ENCODE measurements around the gene ZNF423. TPM values are rescaled to one million over a fixed set of nuclear protein-coding genes. Genes with fewer than 3 reads are reported as not detected.

ZNF423 gene
- polyA plus RNA-seq, 1 experiment: 0.11 TPM

GRCh38 chr16:49578435-49579024 lies 277.4 kb downstream of the ZNF423 start:
- TF ChIP-seq CTCF (IDR thresholded peaks at IDR 0.05; ENCODE audit: low read depth, low read length): no peak
- Histone ChIP-seq H3K27ac (ENCODE audit: low read depth, low read length) (no peak overlapping the region), H3K4me3 (ENCODE audit: low read depth, low read length) (no peak overlapping the region), H3K27me3 (ENCODE audit: control insufficient read depth, insufficient read depth, low read length) (peaks cover 16% of the 10 kb centered on the region), H3K9me3 (ENCODE audit: control insufficient read depth, insufficient read depth, low read length) (no peaks in the 10 kb centered on the region)
- POLR2A ChIA-PET: no interaction called here
- DNase-seq (ENCODE audit: low read depth, low spot score): no peak
- CTCF ChIA-PET: no interaction called here

DNA sequence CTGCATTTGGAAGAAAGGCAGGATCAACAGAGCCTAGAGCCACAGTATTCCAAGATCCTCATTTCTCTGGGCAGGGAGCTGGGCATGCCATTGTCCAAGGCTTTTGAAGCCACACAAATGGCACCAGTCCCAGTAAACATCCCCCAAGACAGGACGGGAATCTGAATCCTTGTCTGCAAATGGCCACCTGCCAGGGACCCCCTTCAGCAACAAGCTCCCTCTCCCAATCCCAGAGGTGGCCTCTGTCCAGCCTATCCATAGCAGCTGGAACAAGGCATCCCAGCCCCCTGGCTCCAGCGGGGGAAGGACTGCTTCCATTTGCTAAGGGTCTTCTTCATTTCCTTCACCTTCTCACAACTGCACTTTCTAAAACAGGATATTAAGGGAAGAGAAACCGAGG lies 277.9 kb downstream of the ZNF423 start:
- TF ChIP-seq CTCF (IDR thresholded peaks at IDR 0.05; ENCODE audit: low read depth, low read length): no peak
- ChIA-PET POLR2A (no interaction called here), CTCF (no interaction called here)
- Histone ChIP-seq H3K27me3 (ENCODE audit: control insufficient read depth, insufficient read depth, low read length) (peaks cover 15% of the 10 kb centered on the region), H3K27ac (ENCODE audit: low read depth, low read length) (no peak overlapping the region), H3K4me3 (ENCODE audit: low read depth, low read length) (no peak overlapping the region), H3K9me3 (ENCODE audit: control insufficient read depth, insufficient read depth, low read length) (no peaks in the 10 kb centered on the region)
- no peak for DNase-seq (ENCODE audit: low read depth, low spot score)

GRCh38 chr16:49576941-49577340 lies 279.0 kb downstream of the ZNF423 start:
- peaks cover 6% of the 10 kb centered on the region for H3K27me3 ChIP-seq (ENCODE audit: control insufficient read depth, insufficient read depth, low read length)
- DNase-seq (ENCODE audit: low read depth, low spot score): no peak
- no peak for TF ChIP-seq CTCF (IDR thresholded peaks at IDR 0.05; ENCODE audit: low read depth, low read length)
- CTCF ChIA-PET: no interaction called here
- H3K27ac ChIP-seq (ENCODE audit: low read depth, low read length): no peak overlapping the region
- H3K9me3 ChIP-seq (ENCODE audit: control insufficient read depth, insufficient read depth, low read length): no peaks in the 10 kb centered on the region
- no peak overlapping the region for H3K4me3 ChIP-seq (ENCODE audit: low read depth, low read length)
- POLR2A ChIA-PET: no interaction called here

GRCh38 chr16:49576173-49576494 lies 279.8 kb downstream of the ZNF423 start:
- no peak for TF ChIP-seq CTCF (IDR thresholded peaks at IDR 0.05; ENCODE audit: low read depth, low read length)
- DNase-seq (ENCODE audit: low read depth, low spot score): no peak
- H3K4me3 ChIP-seq (ENCODE audit: low read depth, low read length): no peak overlapping the region
- no peak overlapping the region for H3K27ac ChIP-seq (ENCODE audit: low read depth, low read length)
- H3K9me3 ChIP-seq (ENCODE audit: control insufficient read depth, insufficient read depth, low read length): no peaks in the 10 kb centered on the region
- ChIA-PET CTCF (no interaction called here), POLR2A (no interaction called here)
- H3K27me3 ChIP-seq (ENCODE audit: control insufficient read depth, insufficient read depth, low read length): peaks cover 3% of the 10 kb centered on the region

DNA sequence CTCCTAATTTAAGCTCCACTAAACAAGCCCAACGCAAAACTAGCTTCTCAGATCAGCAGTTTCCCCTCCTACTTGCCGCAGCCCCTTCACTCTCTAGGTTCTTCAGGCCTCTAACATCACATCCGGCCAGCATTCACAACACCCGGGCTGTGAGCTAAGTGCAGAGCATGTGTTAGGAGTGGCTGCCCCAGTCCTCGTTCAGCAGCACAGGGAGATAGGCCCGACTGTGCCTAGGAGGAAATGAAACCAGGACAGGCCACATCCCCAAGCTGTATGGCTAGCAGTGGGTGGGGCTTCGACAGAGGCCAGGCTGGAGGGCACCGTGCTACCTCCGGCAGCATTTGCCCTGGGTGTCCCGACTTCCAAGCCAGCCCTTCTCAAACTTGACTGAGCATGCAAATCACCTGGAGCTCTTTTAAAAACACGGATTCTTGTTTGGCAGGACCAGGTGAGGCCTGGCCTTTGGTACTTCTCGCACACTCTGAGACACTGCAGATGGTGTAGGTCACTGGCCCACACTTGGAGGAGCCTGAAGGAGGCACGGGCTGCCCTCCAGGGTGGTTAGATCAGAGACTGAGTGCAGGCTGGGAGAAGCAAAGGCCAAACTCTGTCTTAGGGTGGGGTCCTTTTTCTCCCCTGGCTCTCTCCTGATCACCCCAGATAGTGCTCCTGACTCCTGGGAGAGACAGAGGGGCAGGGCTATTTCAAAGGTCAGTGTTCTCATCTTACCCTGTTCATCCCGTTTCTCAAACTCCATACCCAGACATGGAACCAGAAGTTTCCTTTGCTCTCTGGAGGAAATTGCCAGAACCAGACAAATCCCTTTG lies 280.4 kb downstream of the ZNF423 start:
- H3K27ac ChIP-seq (ENCODE audit: low read depth, low read length): no peak overlapping the region
- H3K27me3 ChIP-seq (ENCODE audit: control insufficient read depth, insufficient read depth, low read length): peaks cover 3% of the 10 kb centered on the region
- no peaks in the 10 kb centered on the region for H3K9me3 ChIP-seq (ENCODE audit: control insufficient read depth, insufficient read depth, low read length)
- DNase-seq (ENCODE audit: low read depth, low spot score): no peak
- TF ChIP-seq CTCF (IDR thresholded peaks at IDR 0.05; ENCODE audit: low read depth, low read length): no peak
- ChIA-PET CTCF (interaction anchor here (0.9 kb wide), 1 partner anchor 19 kb away, joined by 3 read pairs; no protein-coding TSS in a partner anchor), POLR2A (interaction anchor here (0.7 kb wide), 1 partner anchor 14 kb away, joined by 3 read pairs; no protein-coding TSS in a partner anchor)
- no peak overlapping the region for H3K4me3 ChIP-seq (ENCODE audit: low read depth, low read length)
